ENCODE measurements around the gene ECHDC3.

Gene ECHDC3

GRCh38 chr10:11787374-11787773 lies 45.2 kb downstream of the ECHDC3 start:
- no peak for DNase-seq

GRCh38 chr10:11787846-11788245 lies 45.7 kb downstream of the ECHDC3 start:
- DNase-seq, result no peak

GRCh38 chr10:11789306-11789705 lies 47.1 kb downstream of the ECHDC3 start:
- DNase-seq, result no peak

- DNase-seq, result no peak
These were observed 47.8 kb downstream of the ECHDC3 start for GRCh38 chr10:11789956-11790355.

- DNase-seq, result no peak
These were observed 51.7 kb downstream of the ECHDC3 start for GRCh38 chr10:11793762-11794479.

- DNase-seq, result no peak
These were observed 52.4 kb downstream of the ECHDC3 start for GRCh38 chr10:11794566-11794965.

GRCh38 chr10:11795101-11795920 lies 53.1 kb downstream of the ECHDC3 start:
- no peak for DNase-seq

GRCh38 chr10:11796474-11796873 lies 54.3 kb downstream of the ECHDC3 start:
- DNase-seq, result no peak

- no peak for DNase-seq
These were observed 55.1 kb downstream of the ECHDC3 start for GRCh38 chr10:11797281-11797680.

- no peak for DNase-seq
These were observed 55.9 kb downstream of the ECHDC3 start for GRCh38 chr10:11797847-11798633.

- no peak for DNase-seq
These were observed 56.9 kb downstream of the ECHDC3 start for GRCh38 chr10:11798845-11799735.

- DNase-seq, result no peak
These were observed 57.5 kb downstream of the ECHDC3 start for GRCh38 chr10:11799736-11800080.

GRCh38 chr10:11804336-11804735 lies 62.2 kb downstream of the ECHDC3 start:
- no peak for DNase-seq

- no peak for DNase-seq
These were observed 63.6 kb downstream of the ECHDC3 start for GRCh38 chr10:11805792-11806191.

GRCh38 chr10:11806706-11807105 lies 64.5 kb downstream of the ECHDC3 start:
- DNase-seq, result no peak

- no peak for DNase-seq
These were observed 66.6 kb downstream of the ECHDC3 start for GRCh38 chr10:11808808-11809207.

GRCh38 chr10:11810313-11810766 lies 68.2 kb downstream of the ECHDC3 start:
- no peak for DNase-seq

GRCh38 chr10:11810973-11811372 lies 68.8 kb downstream of the ECHDC3 start:
- DNase-seq, result no peak

- no peak for DNase-seq
These were observed 71.0 kb downstream of the ECHDC3 start for GRCh38 chr10:11813177-11813576.
